ENCODE measurements around the gene MAGEE2. TPM values are rescaled to one million over a fixed set of nuclear protein-coding genes. Genes with fewer than 3 reads are reported as not detected.
"Not testable (repeated sequence)": the region's sequence is repeated elsewhere in the genome, so short reads cannot be mapped to it uniquely, and the experiment has no call there.

MAGEE2 gene, protein sequence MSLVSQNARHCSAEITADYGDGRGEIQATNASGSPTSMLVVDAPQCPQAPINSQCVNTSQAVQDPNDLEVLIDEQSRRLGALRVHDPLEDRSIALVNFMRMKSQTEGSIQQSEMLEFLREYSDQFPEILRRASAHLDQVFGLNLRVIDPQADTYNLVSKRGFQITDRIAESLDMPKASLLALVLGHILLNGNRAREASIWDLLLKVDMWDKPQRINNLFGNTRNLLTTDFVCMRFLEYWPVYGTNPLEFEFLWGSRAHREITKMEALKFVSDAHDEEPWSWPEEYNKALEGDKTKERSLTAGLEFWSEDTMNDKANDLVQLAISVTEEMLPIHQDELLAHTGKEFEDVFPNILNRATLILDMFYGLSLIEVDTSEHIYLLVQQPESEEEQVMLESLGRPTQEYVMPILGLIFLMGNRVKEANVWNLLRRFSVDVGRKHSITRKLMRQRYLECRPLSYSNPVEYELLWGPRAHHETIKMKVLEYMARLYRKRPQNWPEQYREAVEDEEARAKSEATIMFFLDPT
- not detected for polyA plus RNA-seq (2013, experiment 1 of 2)
- polyA plus RNA-seq (2013, experiment 2 of 2): not detected

DNA sequence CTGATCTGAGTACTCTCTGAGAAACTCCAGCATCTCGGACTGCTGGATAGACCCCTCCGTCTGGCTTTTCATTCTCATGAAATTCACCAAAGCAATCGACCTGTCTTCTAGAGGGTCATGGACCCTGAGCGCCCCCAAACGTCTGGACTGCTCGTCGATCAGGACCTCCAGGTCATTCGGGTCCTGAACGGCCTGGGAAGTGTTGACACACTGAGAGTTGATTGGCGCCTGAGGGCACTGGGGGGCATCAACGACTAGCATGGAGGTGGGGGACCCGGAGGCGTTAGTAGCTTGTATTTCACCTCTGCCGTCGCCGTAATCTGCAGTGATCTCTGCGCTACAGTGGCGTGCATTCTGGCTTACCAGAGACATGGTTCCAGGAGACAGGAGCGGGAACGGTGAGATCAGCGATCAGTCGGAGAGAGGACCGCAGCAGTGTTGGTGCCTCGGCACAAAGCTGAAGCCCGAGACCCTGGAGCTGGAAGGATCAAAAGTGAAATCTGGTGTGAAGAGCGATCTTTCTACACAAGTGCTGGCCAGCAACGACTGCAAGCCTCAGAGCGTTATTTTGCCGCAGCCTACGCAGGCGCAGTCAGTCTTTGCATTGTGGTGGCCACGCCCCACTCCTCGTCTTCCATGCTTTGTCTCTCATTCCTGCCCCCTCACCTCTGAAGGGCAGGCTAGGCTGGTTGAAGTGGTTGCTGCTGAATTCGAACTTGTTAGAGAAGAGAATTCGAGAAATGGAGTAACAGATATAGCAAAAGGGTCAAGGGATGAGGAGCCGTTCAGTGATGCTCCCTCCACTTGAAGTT is at the start of gene MAGEE2:
Gene MAGEE2, minus strand, starts transcription at position 575 of the 812 bp plus-strand sequence. Its CDS starts 203 bp downstream, at position 372.
- 87% methylated on average over 30 of the region's 36 CpGs for WGBS
- Histone ChIP-seq H2BK5ac (ENCODE audit: low read depth, low read length, poor library complexity, severe bottlenecking) (no peak within 1 kb of the TSS), H3K18ac (ENCODE audit: low read depth in 1 of 2, low read length in 2 of 2) (no peak within 1 kb of the TSS), H4K8ac (ENCODE audit: low read length) (no peak within 1 kb of the TSS), H3K36me3 (ENCODE audit: control insufficient read depth in 1 of 2, insufficient read depth in 2 of 2, low read depth in 1 of 2, low read length in 2 of 2) (no peaks in the 10 kb centered on the region), H3K27ac (ENCODE audit: low read length, poor library complexity, severe bottlenecking) (no peak within 1 kb of the TSS), H2AFZ (ENCODE audit: low read depth, low read length) (no peak within 1 kb of the TSS), H2AK5ac (ENCODE audit: low read length, severe bottlenecking) (no peak within 1 kb of the TSS), H3K14ac (ENCODE audit: low read length in 2 of 2) (no peak within 1 kb of the TSS), H3K79me1 (replicated peaks; ENCODE audit: low read length, poor library complexity, severe bottlenecking) (no peaks in the 10 kb centered on the region), H3K4ac (ENCODE audit: low read depth in 1 of 2, low read length in 2 of 2) (no peak within 1 kb of the TSS), H3K27me3 (ENCODE audit: control insufficient read depth in 1 of 2, insufficient read depth in 1 of 2, low read length in 2 of 2) (peaks cover 0 to 9% of the 10 kb centered on the region in 2 experiments), H3K9ac (ENCODE audit: low read length) (no peak within 1 kb of the TSS), H2BK120ac (ENCODE audit: low read depth, low read length) (no peak within 1 kb of the TSS), H3K4me2 (ENCODE audit: low read length, poor library complexity, severe bottlenecking) (no peak within 1 kb of the TSS), H3K23ac (ENCODE audit: low read length in 2 of 2) (no peak within 1 kb of the TSS), H3K4me1 (ENCODE audit: control insufficient read depth, insufficient read depth, low read depth, low read length) (no peaks in the 10 kb centered on the region), H4K91ac (ENCODE audit: low read length) (no peak within 1 kb of the TSS), H2BK15ac (ENCODE audit: low read depth, poor library complexity, severe bottlenecking) (no peak within 1 kb of the TSS), H3K9me3 (ENCODE audit: control insufficient read depth, low read length) (peaks cover 5% of the 10 kb centered on the region), H2BK12ac (ENCODE audit: low read length in 2 of 2) (no peak within 1 kb of the TSS), H3K4me3 (ENCODE audit: insufficient read depth in 1 of 2, low read depth in 1 of 2, low read length in 2 of 2) (peak within 1 kb of the TSS in 1 of 2 experiments; percentile 58)
- DNase-seq: no peak

DNA sequence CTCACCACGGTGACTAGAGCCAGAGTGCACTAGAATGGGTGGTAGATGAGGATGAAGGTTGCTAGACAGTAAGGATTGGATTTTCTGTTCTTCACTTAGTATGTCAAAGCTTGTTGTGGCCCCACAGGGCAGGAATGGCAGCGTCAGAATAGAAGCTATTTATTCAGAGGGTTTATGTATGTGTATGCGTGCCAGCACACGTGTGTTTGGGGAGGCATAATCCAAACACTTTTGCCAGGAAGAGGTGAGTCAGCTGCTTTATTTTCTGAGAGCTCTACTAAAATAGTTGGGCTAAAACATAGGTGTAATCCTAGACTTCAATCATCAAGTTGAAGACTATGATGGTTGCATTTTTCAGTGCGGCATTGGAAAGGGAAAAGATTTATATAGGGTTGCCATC is 1.2 kb upstream of the MAGEE2 start:
- H3K9me3 ChIP-seq (ENCODE audit: control insufficient read depth, low read length): peaks cover 18% of the 10 kb centered on the region
- no peak overlapping the region for H3K4me3 ChIP-seq (ENCODE audit: insufficient read depth in 1 of 2, low read depth in 1 of 2, low read length in 2 of 2)
- H3K18ac ChIP-seq (ENCODE audit: low read depth in 1 of 2, low read length in 2 of 2): no peak overlapping the region
- DNase-seq: no peak
- no peak overlapping the region for H3K14ac ChIP-seq (ENCODE audit: low read length in 2 of 2)
- H2BK12ac ChIP-seq (ENCODE audit: low read length in 2 of 2): no peak overlapping the region
- no peak overlapping the region for H3K4me2 ChIP-seq (ENCODE audit: low read length, poor library complexity, severe bottlenecking)
- H2AFZ ChIP-seq (ENCODE audit: low read depth, low read length): no peak overlapping the region
- H3K27ac ChIP-seq (ENCODE audit: low read length, poor library complexity, severe bottlenecking): no peak overlapping the region
- H3K79me1 ChIP-seq (replicated peaks; ENCODE audit: low read length, poor library complexity, severe bottlenecking): no peaks in the 10 kb centered on the region
- H3K4ac ChIP-seq (ENCODE audit: low read depth in 1 of 2, low read length in 2 of 2): no peak overlapping the region
- H2AK5ac ChIP-seq (ENCODE audit: low read length, severe bottlenecking): no peak overlapping the region
- H2BK15ac ChIP-seq (ENCODE audit: low read depth, poor library complexity, severe bottlenecking): no peak overlapping the region
- peaks cover 0 to 5% of the 10 kb centered on the region in 2 experiments for H3K27me3 ChIP-seq (ENCODE audit: control insufficient read depth in 1 of 2, insufficient read depth in 1 of 2, low read length in 2 of 2)
- H3K23ac ChIP-seq (ENCODE audit: low read length in 2 of 2): no peak overlapping the region
- no peak overlapping the region for H2BK5ac ChIP-seq (ENCODE audit: low read depth, low read length, poor library complexity, severe bottlenecking)
- H3K4me1 ChIP-seq (ENCODE audit: control insufficient read depth, insufficient read depth, low read depth, low read length): no peaks in the 10 kb centered on the region
- no peak overlapping the region for H4K8ac ChIP-seq (ENCODE audit: low read length)
- WGBS: 67% methylated on average over 4 of the region's 5 CpGs
- H3K36me3 ChIP-seq (ENCODE audit: control insufficient read depth in 1 of 2, insufficient read depth in 2 of 2, low read depth in 1 of 2, low read length in 2 of 2): no peaks in the 10 kb centered on the region
- H3K9ac ChIP-seq (ENCODE audit: low read length): no peak overlapping the region
- no peak overlapping the region for H2BK120ac ChIP-seq (ENCODE audit: low read depth, low read length)
- H4K91ac ChIP-seq (ENCODE audit: low read length): no peak overlapping the region

DNA sequence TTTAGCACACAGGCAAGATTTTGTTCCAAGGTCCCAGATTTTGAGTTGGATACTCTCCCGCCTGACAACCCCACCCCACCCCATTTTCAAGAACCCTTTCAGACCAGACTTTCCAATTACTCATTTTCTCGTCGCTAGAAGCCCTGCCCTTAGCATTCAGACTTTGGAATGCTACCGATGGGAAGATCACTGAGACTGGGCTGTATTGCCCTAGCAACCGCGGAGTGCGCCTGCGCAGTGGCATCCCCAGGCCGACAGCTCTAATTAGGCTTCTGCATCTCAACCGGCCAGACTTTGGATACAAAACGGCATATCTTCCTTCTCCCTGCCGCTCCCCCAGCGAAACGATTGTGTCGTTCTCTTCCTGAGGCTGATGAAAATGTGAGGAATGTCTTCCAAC is 3.4 kb downstream of the MAGEE2 start:
- peaks cover 4% of the 10 kb centered on the region for H3K9me3 ChIP-seq (ENCODE audit: control insufficient read depth, low read length)
- 91% methylated on average over 10 of the region's 15 CpGs for WGBS
- H3K18ac ChIP-seq (ENCODE audit: low read depth in 1 of 2, low read length in 2 of 2): no peak overlapping the region
- H3K36me3 ChIP-seq (ENCODE audit: control insufficient read depth in 1 of 2, insufficient read depth in 2 of 2, low read depth in 1 of 2, low read length in 2 of 2): no peaks in the 10 kb centered on the region
- peaks cover 0 to 9% of the 10 kb centered on the region in 2 experiments for H3K27me3 ChIP-seq (ENCODE audit: control insufficient read depth in 1 of 2, insufficient read depth in 1 of 2, low read length in 2 of 2)
- no peak overlapping the region for H2BK120ac ChIP-seq (ENCODE audit: low read depth, low read length)
- H2BK5ac ChIP-seq (ENCODE audit: low read depth, low read length, poor library complexity, severe bottlenecking): no peak overlapping the region
- DNase-seq: no peak
- no peak overlapping the region for H3K4ac ChIP-seq (ENCODE audit: low read depth in 1 of 2, low read length in 2 of 2)
- no peak overlapping the region for H4K91ac ChIP-seq (ENCODE audit: low read length)
- H4K8ac ChIP-seq (ENCODE audit: low read length): no peak overlapping the region
- H3K27ac ChIP-seq (ENCODE audit: low read length, poor library complexity, severe bottlenecking): no peak overlapping the region
- no peak overlapping the region for H3K14ac ChIP-seq (ENCODE audit: low read length in 2 of 2)
- no peak overlapping the region for H3K23ac ChIP-seq (ENCODE audit: low read length in 2 of 2)
- no peak overlapping the region for H3K4me2 ChIP-seq (ENCODE audit: low read length, poor library complexity, severe bottlenecking)
- no peaks in the 10 kb centered on the region for H3K4me1 ChIP-seq (ENCODE audit: control insufficient read depth, insufficient read depth, low read depth, low read length)
- H3K9ac ChIP-seq (ENCODE audit: low read length): no peak overlapping the region
- no peak overlapping the region for H2BK12ac ChIP-seq (ENCODE audit: low read length in 2 of 2)
- no peak overlapping the region for H2BK15ac ChIP-seq (ENCODE audit: low read depth, poor library complexity, severe bottlenecking)
- H3K4me3 ChIP-seq (ENCODE audit: insufficient read depth in 1 of 2, low read depth in 1 of 2, low read length in 2 of 2): no peak overlapping the region
- H3K79me1 ChIP-seq (replicated peaks; ENCODE audit: low read length, poor library complexity, severe bottlenecking): no peaks in the 10 kb centered on the region
- H2AK5ac ChIP-seq (ENCODE audit: low read length, severe bottlenecking): no peak overlapping the region
- H2AFZ ChIP-seq (ENCODE audit: low read depth, low read length): no peak overlapping the region

DNA sequence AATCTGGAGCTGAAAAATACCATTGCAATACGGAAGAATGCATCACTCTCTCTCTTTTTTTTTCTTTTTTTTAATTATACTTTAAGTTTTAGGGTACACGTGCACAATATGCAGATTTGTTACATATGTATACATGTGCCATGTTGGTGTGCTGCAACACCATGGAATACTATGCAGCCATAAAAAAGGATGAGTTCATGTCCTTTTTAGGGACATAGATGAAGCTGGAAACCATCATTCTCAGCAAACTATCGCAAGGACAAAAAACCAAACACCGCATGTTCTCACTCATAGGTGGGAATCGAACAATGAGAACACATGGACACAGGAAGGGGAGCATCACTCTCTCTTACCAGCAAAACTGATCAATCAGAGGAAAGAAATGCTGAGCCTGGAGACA is 17.0 kb downstream of the MAGEE2 start:
- H3K79me1 ChIP-seq (replicated peaks; ENCODE audit: low read length, poor library complexity, severe bottlenecking); H3K4ac ChIP-seq (ENCODE audit: low read depth in 1 of 2, low read length in 2 of 2); H3K23ac ChIP-seq (ENCODE audit: low read length in 2 of 2); H3K9ac ChIP-seq (ENCODE audit: low read length); H3K27me3 ChIP-seq (ENCODE audit: control insufficient read depth in 1 of 2, insufficient read depth in 1 of 2, low read length in 2 of 2); H2AFZ ChIP-seq (ENCODE audit: low read depth, low read length); H3K4me3 ChIP-seq (ENCODE audit: insufficient read depth in 1 of 2, low read depth in 1 of 2, low read length in 2 of 2); H3K4me2 ChIP-seq (ENCODE audit: low read length, poor library complexity, severe bottlenecking); H4K91ac ChIP-seq (ENCODE audit: low read length); H3K9me3 ChIP-seq (ENCODE audit: control insufficient read depth, low read length); H3K4me1 ChIP-seq (ENCODE audit: control insufficient read depth, insufficient read depth, low read depth, low read length); H4K8ac ChIP-seq (ENCODE audit: low read length); H3K36me3 ChIP-seq (ENCODE audit: control insufficient read depth in 1 of 2, insufficient read depth in 2 of 2, low read depth in 1 of 2, low read length in 2 of 2); H2BK5ac ChIP-seq (ENCODE audit: low read depth, low read length, poor library complexity, severe bottlenecking); H2AK5ac ChIP-seq (ENCODE audit: low read length, severe bottlenecking); H2BK120ac ChIP-seq (ENCODE audit: low read depth, low read length); DNase-seq; H3K18ac ChIP-seq (ENCODE audit: low read depth in 1 of 2, low read length in 2 of 2); H3K14ac ChIP-seq (ENCODE audit: low read length in 2 of 2); H2BK12ac ChIP-seq (ENCODE audit: low read length in 2 of 2); H2BK15ac ChIP-seq (ENCODE audit: low read depth, poor library complexity, severe bottlenecking); H3K27ac ChIP-seq (ENCODE audit: low read length, poor library complexity, severe bottlenecking): not testable (repeated sequence)
- no CpG with 5 or more reads among the region's 5 CpGs for WGBS
